Measurements from ENCODE around the gene TMEM63C. TPM values are rescaled to one million over a fixed set of nuclear protein-coding genes. Genes with fewer than 3 reads are reported as not detected.

The TMEM63C gene
- total RNA-seq, 1 donor from 2014 or later: 0.91 TPM

GRCh38 chr14:77139540-77140358 is 41.8 kb upstream of the TMEM63C start:
- H3K4me3 Mint-ChIP-seq: peak overlapping the region; percentile 85
- DNase-seq (ENCODE audit: low read depth, low spot score): peak; percentile 64
- peaks cover 33% of the 10 kb centered on the region for H3K4me1 Mint-ChIP-seq
- H3K27me3 Mint-ChIP-seq (ENCODE audit: low read depth): peaks cover 68% of the 10 kb centered on the region
- TF ChIP-seq CTCF (conservative IDR thresholded peaks at IDR 0.05): peak; percentile 78
- H3K9me3 Mint-ChIP-seq: no peaks in the 10 kb centered on the region
- H3K36me3 Mint-ChIP-seq (ENCODE audit: low read depth): no peaks in the 10 kb centered on the region
- H3K27ac Mint-ChIP-seq (ENCODE audit: unreplicated experiment): no peak overlapping the region

- H3K36me3 Mint-ChIP-seq (ENCODE audit: low read depth): no peaks in the 10 kb centered on the region
- no peak overlapping the region for H3K27ac Mint-ChIP-seq (ENCODE audit: unreplicated experiment)
- H3K9me3 Mint-ChIP-seq: no peaks in the 10 kb centered on the region
- TF ChIP-seq CTCF (conservative IDR thresholded peaks at IDR 0.05): no peak
- peaks cover 33% of the 10 kb centered on the region for H3K4me1 Mint-ChIP-seq
- H3K4me3 Mint-ChIP-seq: peak overlapping the region; percentile 85
- peaks cover 70% of the 10 kb centered on the region for H3K27me3 Mint-ChIP-seq (ENCODE audit: low read depth)
- DNase-seq (ENCODE audit: low read depth, low spot score): peak; percentile 9
Measured at GRCh38 chr14:77140359-77141213, 41.0 kb upstream of the TMEM63C start.

- TF ChIP-seq CTCF (conservative IDR thresholded peaks at IDR 0.05): peak; percentile 70
- H3K4me1 Mint-ChIP-seq: peaks cover 33% of the 10 kb centered on the region
- H3K9me3 Mint-ChIP-seq: no peaks in the 10 kb centered on the region
- H3K27ac Mint-ChIP-seq (ENCODE audit: unreplicated experiment): no peak within 1 kb of the TSS
- H3K36me3 Mint-ChIP-seq (ENCODE audit: low read depth): no peaks in the 10 kb centered on the region
- H3K27me3 Mint-ChIP-seq (ENCODE audit: low read depth): peaks cover 78% of the 10 kb centered on the region
- peak; percentile 77 for DNase-seq (ENCODE audit: low read depth, low spot score)
- H3K4me3 Mint-ChIP-seq: peak within 1 kb of the TSS; percentile 89
Measured at GRCh38 chr14:77141214-77142004, 40.2 kb upstream of the TMEM63C start, which contains the start of gene ZDHHC22. Gene ZDHHC22, minus strand, starts transcription at chr14:77141791. Its CDS starts 2,053 bp downstream, at chr14:77139738.

GRCh38 chr14:77142005-77142800 is 39.4 kb upstream of the TMEM63C start:
- H3K4me1 Mint-ChIP-seq: peaks cover 33% of the 10 kb centered on the region
- H3K9me3 Mint-ChIP-seq: no peaks in the 10 kb centered on the region
- TF ChIP-seq CTCF (conservative IDR thresholded peaks at IDR 0.05): no peak
- no peaks in the 10 kb centered on the region for H3K36me3 Mint-ChIP-seq (ENCODE audit: low read depth)
- peak overlapping the region; percentile 89 for H3K4me3 Mint-ChIP-seq
- peaks cover 82% of the 10 kb centered on the region for H3K27me3 Mint-ChIP-seq (ENCODE audit: low read depth)
- DNase-seq (ENCODE audit: low read depth, low spot score): no peak
- H3K27ac Mint-ChIP-seq (ENCODE audit: unreplicated experiment): no peak overlapping the region
